Neural cell (in vitro differentiated cells): Measurements from ENCODE around the gene PHPT1. TPM values are rescaled to one million over a fixed set of nuclear protein-coding genes. Genes with fewer than 3 reads are reported as not detected.

Experiments used
- H2AFZ ChIP-seq: fragments of 200-600, 300-800 bp; sonication (generic), shearing (Covaris generic); 2 replicates; pipeline ENCODE4 v1.6.0; 2014; ENCODE audit warnings: low read depth, mild to moderate bottlenecking, antibody characterized with exemption, low read length, moderate library complexity
- H3F3A ChIP-seq: fragments of 200-600 bp; shearing (Covaris generic); 2 replicates; pipeline ENCODE4 v1.6.1; 2016; ENCODE audit warnings: mild to moderate bottlenecking, moderate library complexity, mixed read lengths, antibody characterized with exemption, low read length; ENCODE audit not compliant: insufficient read depth, poor library complexity, severe bottlenecking
- H3K27ac ChIP-seq: fragments of 200-600, 300-800 bp; sonication (generic), shearing (Covaris generic); 2 replicates; pipeline ENCODE4 v1.5.1; 2014; ENCODE audit warnings: mild to moderate bottlenecking, low read length, moderate library complexity
- H3K27me3 ChIP-seq: fragments of 300-800, 200-600 bp; sonication (generic), shearing (Covaris generic); 2 replicates; pipeline ENCODE4 v1.6.0; 2014; ENCODE audit warnings: mild to moderate bottlenecking, low read depth, low read length, moderate library complexity; ENCODE audit not compliant: insufficient read depth
- H3K36me3 ChIP-seq: fragments of 300-800, 200-600 bp; sonication (generic), shearing (Covaris generic); 2 replicates; pipeline ENCODE4 v1.5.1; 2014; ENCODE audit warnings: mild to moderate bottlenecking, antibody characterized with exemption, low read length, moderate library complexity; ENCODE audit not compliant: insufficient read depth
- H3K4me2 ChIP-seq: fragments of 300-800, 200-600 bp; sonication (generic), shearing (Covaris generic); 2 replicates; pipeline ENCODE4 v1.6.0; 2014; ENCODE audit warnings: mild to moderate bottlenecking, low read length
- H3K4me3 ChIP-seq: fragments of 300-800, 200-600 bp; sonication (generic), shearing (Covaris generic); 2 replicates; pipeline ENCODE4 v1.5.1; 2014; ENCODE audit warnings: mild to moderate bottlenecking, low read length, moderate library complexity
- H3K79me2 ChIP-seq: fragments of 200-600 bp; shearing (Covaris generic); replicated peaks from 2 replicates; pipeline ENCODE4 v1.6.0; 2014; ENCODE audit warnings: mild to moderate bottlenecking, low read length, moderate library complexity; ENCODE audit not compliant: insufficient read depth
- H3K9ac ChIP-seq: fragments of 300-800, 200-600 bp; sonication (generic), shearing (Covaris generic); 2 replicates; pipeline ENCODE4 v1.6.1; 2016; ENCODE audit warnings: mild to moderate bottlenecking, low read length, mixed read lengths
- H3K9me2 ChIP-seq: fragments of 200-600 bp; shearing (Covaris generic); 2 replicates; pipeline ENCODE4 v1.6.1; 2016; ENCODE audit warnings: mild to moderate bottlenecking, low read length, mixed read lengths; ENCODE audit not compliant: insufficient read depth
- H3K9me3 ChIP-seq: fragments of 200-600, 300-800 bp; sonication (generic), shearing (Covaris generic); 2 replicates; pipeline ENCODE4 v1.6.1; 2016; ENCODE audit warnings: mild to moderate bottlenecking, mixed run types, low read length, moderate library complexity, mixed read lengths
- H4K20me1 ChIP-seq: fragments of 200-600 bp; shearing (Covaris generic); 2 replicates; pipeline ENCODE4 v1.6.1; 2016; ENCODE audit warnings: mild to moderate bottlenecking, mixed run types; ENCODE audit not compliant: insufficient read depth
- EP300 ChIP-seq: fragments of 450-650 bp; conservative IDR thresholded peaks from 2 replicates; pipeline ENCODE4 v1.6.1; 2014; ENCODE audit warnings: antibody characterized with exemption, mild to moderate bottlenecking, moderate library complexity; ENCODE audit not compliant: poor library complexity, severe bottlenecking
- EZH2 ChIP-seq: fragments of 200-600, 300-800 bp; shearing (Covaris generic), sonication (generic); IDR thresholded peaks from 2 replicates; pipeline ENCODE4 v1.6.1; 2014; ENCODE audit warnings: antibody characterized with exemption, low read length, borderline replicate concordance, mild to moderate bottlenecking; ENCODE audit not compliant: insufficient read depth, poor library complexity, severe bottlenecking
- MXI1 ChIP-seq: fragments of 450-650 bp; conservative IDR thresholded peaks from 2 replicates; pipeline ENCODE4 v1.6.1; 2014; ENCODE audit warnings: antibody characterized with exemption, mild to moderate bottlenecking; ENCODE audit not compliant: poor library complexity, severe bottlenecking
- POLR2AphosphoS5 ChIP-seq: IDR thresholded peaks from 2 replicates; pipeline ENCODE4 v1.6.1; 2012
- RAD21 ChIP-seq: fragments of 450-650 bp; conservative IDR thresholded peaks from 2 replicates; pipeline ENCODE4 v1.6.1; 2014; ENCODE audit warnings: antibody characterized with exemption, mild to moderate bottlenecking, moderate library complexity
- SMC3 ChIP-seq: fragments of 450-650 bp; conservative IDR thresholded peaks from 2 replicates; pipeline ENCODE4 v1.6.1; 2014; ENCODE audit warnings: antibody characterized with exemption, mild to moderate bottlenecking, moderate library complexity; ENCODE audit not compliant: poor library complexity
- TAF1 ChIP-seq: IDR thresholded peaks from 2 replicates; pipeline ENCODE4 v1.6.1; 2012; ENCODE audit warnings: low read depth
- polyA plus RNA-seq: library from polyadenylated mRNA; depleted of rRNA; stranded (reverse); fragments of >200 nt; gene quantifications from 2 replicates; pipeline ENCODE4 v1.2.3, GENCODE V29; 2014
- TF ChIP-seq, protein P1 (sequence below): IDR thresholded peaks from 2 replicates; pipeline ENCODE4 v1.6.1; 2012; ENCODE audit warnings: borderline replicate concordance
- TF ChIP-seq, protein P2 (sequence below): fragments of 450-650 bp; IDR thresholded peaks from 2 replicates; pipeline ENCODE4 v1.5.1; 2014; ENCODE audit warnings: antibody characterized with exemption, mild to moderate bottlenecking, moderate library complexity; ENCODE audit not compliant: poor library complexity, severe bottlenecking

Gene PHPT1
- polyA plus RNA-seq, 1 donor from 2014 or later: 279 TPM

DNA sequence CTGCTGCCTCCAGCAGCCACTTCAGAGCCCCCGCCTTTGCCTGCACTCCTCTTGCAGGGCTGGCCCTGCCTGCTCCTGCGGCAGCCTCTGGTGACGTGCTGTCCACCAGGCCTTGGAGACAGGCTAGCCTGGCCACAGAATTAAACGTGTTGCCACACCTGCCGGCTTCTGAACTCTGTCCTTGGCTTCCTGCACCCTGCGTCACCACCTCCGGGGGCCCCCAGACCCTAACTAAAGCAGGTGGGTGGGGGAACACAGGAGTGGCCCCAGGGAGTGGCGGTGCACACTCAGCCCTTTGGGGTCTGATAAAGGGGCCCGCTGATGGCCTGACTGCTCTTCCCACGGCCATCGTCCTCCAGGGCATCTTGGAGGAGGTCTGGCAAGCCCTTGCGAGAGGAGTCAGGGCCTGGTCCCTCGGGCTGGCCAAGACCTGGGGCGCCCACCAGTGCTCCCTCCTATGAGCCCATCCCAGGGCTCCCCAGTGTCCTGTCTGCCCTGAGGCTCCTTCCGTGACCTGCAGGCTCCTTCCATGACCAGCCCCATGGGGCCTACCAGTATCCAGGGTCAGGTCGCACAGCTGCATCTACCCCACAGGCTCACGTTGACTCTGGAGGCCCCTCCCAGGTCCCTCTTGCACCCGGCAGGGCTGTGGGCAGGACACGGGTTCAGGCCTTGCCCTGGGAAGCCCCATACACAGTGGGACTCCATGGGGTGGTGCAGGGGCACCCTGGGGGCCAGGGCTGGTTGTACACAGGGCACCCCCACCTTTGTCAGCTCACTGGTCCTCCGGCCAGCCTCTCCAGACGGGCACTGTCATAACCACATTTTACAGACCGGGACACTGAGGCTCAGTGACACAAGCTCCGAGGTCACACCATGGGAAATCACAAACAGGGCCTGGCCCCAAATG, 1.9 kb downstream of the PHPT1 start:
- TF ChIP-seq POLR2AphosphoS5 (no peak), TAF1 (no peak), EZH2 (no peak), MXI1 (no peak), EP300 (no peak), SMC3 (no peak), RAD21 (no peak)
- TF ChIP-seq, protein P1, sequence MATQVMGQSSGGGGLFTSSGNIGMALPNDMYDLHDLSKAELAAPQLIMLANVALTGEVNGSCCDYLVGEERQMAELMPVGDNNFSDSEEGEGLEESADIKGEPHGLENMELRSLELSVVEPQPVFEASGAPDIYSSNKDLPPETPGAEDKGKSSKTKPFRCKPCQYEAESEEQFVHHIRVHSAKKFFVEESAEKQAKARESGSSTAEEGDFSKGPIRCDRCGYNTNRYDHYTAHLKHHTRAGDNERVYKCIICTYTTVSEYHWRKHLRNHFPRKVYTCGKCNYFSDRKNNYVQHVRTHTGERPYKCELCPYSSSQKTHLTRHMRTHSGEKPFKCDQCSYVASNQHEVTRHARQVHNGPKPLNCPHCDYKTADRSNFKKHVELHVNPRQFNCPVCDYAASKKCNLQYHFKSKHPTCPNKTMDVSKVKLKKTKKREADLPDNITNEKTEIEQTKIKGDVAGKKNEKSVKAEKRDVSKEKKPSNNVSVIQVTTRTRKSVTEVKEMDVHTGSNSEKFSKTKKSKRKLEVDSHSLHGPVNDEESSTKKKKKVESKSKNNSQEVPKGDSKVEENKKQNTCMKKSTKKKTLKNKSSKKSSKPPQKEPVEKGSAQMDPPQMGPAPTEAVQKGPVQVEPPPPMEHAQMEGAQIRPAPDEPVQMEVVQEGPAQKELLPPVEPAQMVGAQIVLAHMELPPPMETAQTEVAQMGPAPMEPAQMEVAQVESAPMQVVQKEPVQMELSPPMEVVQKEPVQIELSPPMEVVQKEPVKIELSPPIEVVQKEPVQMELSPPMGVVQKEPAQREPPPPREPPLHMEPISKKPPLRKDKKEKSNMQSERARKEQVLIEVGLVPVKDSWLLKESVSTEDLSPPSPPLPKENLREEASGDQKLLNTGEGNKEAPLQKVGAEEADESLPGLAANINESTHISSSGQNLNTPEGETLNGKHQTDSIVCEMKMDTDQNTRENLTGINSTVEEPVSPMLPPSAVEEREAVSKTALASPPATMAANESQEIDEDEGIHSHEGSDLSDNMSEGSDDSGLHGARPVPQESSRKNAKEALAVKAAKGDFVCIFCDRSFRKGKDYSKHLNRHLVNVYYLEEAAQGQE: no peak
- TF ChIP-seq, protein P2, sequence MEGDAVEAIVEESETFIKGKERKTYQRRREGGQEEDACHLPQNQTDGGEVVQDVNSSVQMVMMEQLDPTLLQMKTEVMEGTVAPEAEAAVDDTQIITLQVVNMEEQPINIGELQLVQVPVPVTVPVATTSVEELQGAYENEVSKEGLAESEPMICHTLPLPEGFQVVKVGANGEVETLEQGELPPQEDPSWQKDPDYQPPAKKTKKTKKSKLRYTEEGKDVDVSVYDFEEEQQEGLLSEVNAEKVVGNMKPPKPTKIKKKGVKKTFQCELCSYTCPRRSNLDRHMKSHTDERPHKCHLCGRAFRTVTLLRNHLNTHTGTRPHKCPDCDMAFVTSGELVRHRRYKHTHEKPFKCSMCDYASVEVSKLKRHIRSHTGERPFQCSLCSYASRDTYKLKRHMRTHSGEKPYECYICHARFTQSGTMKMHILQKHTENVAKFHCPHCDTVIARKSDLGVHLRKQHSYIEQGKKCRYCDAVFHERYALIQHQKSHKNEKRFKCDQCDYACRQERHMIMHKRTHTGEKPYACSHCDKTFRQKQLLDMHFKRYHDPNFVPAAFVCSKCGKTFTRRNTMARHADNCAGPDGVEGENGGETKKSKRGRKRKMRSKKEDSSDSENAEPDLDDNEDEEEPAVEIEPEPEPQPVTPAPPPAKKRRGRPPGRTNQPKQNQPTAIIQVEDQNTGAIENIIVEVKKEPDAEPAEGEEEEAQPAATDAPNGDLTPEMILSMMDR: no peak
- Histone ChIP-seq H3F3A (no peaks in the 10 kb centered on the region), H3K27ac (no peak overlapping the region), H3K9me2 (no peaks in the 10 kb centered on the region), H3K9ac (no peak overlapping the region), H3K4me2 (no peak overlapping the region), H4K20me1 (no peaks in the 10 kb centered on the region), H3K9me3 (no peaks in the 10 kb centered on the region), H2AFZ (no peak overlapping the region), H3K36me3 (no peaks in the 10 kb centered on the region), H3K79me2 (no peaks in the 10 kb centered on the region), H3K4me3 (no peak overlapping the region), H3K27me3 (no peaks in the 10 kb centered on the region)

DNA sequence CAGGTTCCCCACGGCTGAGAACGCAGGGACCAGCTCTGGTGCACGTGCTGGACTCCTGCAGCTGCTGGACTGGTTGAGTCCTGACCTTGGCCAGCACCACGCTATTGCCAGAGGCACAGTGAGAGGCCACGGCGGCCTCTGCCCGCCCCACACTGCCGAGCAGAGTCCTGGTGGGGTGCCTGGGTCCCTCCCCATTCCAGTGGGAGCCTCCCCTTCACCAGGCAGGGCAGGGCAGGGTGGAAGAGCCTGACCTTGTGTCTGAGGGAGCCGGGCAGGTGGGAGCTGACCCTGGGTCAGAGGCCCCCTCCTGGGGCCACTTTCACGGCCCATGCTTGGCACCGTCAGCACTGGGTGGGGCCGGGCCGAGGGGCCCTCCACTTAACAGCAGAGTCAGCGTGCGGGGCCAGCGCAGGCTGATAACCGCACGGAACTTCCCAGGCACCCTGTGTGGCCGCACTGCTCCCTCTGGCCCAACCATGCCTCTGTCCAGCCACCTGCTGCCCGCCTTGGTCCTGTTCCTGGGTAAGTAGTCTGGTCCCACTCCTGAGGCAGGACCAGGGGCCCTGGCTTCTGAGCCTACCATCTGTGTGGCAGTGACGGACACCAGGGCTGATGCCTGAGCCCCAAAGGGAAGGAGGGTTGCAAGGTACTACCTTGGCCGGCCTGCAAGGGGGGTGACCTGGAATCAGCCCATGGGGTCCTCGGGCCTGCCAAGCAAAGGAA, 2.9 kb downstream of the PHPT1 start, which contains the start of gene MAMDC4:
Gene MAMDC4 (plus strand): TSS at position 406 of the 723 bp plus-strand sequence. CDS start 71 bp downstream, at position 477.
- H3K27ac ChIP-seq: no peak within 1 kb of the TSS
- no peaks in the 10 kb centered on the region for H3K36me3 ChIP-seq
- no peak within 1 kb of the TSS for H3K4me3 ChIP-seq

More for the DNA sequence above, 2.9 kb downstream of the PHPT1 start, which contains the start of gene MAMDC4:
- Histone ChIP-seq H3K79me2 (no peaks in the 10 kb centered on the region), H3K9me3 (no peaks in the 10 kb centered on the region), H2AFZ (no peak within 1 kb of the TSS), H3F3A (no peaks in the 10 kb centered on the region), H4K20me1 (no peaks in the 10 kb centered on the region), H3K4me2 (no peak within 1 kb of the TSS), H3K27me3 (no peaks in the 10 kb centered on the region), H3K9me2 (no peaks in the 10 kb centered on the region), H3K9ac (no peak within 1 kb of the TSS)
- TF ChIP-seq POLR2AphosphoS5 (peak; percentile 5), TAF1 (no peak), EP300 (no peak)
